Neural cell (in vitro differentiated cells): ENCODE results near the gene SPINT3.

ENCODE experiments used
- EP300 ChIP-seq: fragments of 450-650 bp; conservative IDR thresholded peaks from 2 replicates; pipeline ENCODE4 v1.6.1; 2014; ENCODE audit warnings: antibody characterized with exemption, mild to moderate bottlenecking, moderate library complexity; ENCODE audit not compliant: poor library complexity, severe bottlenecking
- EZH2 ChIP-seq: fragments of 200-600, 300-800 bp; shearing (Covaris generic), sonication (generic); IDR thresholded peaks from 2 replicates; pipeline ENCODE4 v1.6.1; 2014; ENCODE audit warnings: antibody characterized with exemption, low read length, borderline replicate concordance, mild to moderate bottlenecking; ENCODE audit not compliant: insufficient read depth, poor library complexity, severe bottlenecking
- POLR2AphosphoS5 ChIP-seq: IDR thresholded peaks from 2 replicates; pipeline ENCODE4 v1.6.1; 2012
- RAD21 ChIP-seq: fragments of 450-650 bp; conservative IDR thresholded peaks from 2 replicates; pipeline ENCODE4 v1.6.1; 2014; ENCODE audit warnings: antibody characterized with exemption, mild to moderate bottlenecking, moderate library complexity
- SMC3 ChIP-seq: fragments of 450-650 bp; conservative IDR thresholded peaks from 2 replicates; pipeline ENCODE4 v1.6.1; 2014; ENCODE audit warnings: antibody characterized with exemption, mild to moderate bottlenecking, moderate library complexity; ENCODE audit not compliant: poor library complexity
- TF ChIP-seq, protein P1 (sequence below): fragments of 450-650 bp; IDR thresholded peaks from 2 replicates; pipeline ENCODE4 v1.5.1; 2014; ENCODE audit warnings: antibody characterized with exemption, mild to moderate bottlenecking, moderate library complexity; ENCODE audit not compliant: poor library complexity, severe bottlenecking
- TF ChIP-seq, protein P2 (sequence below): IDR thresholded peaks from 2 replicates; pipeline ENCODE4 v1.6.1; 2012; ENCODE audit warnings: borderline replicate concordance

DNA sequence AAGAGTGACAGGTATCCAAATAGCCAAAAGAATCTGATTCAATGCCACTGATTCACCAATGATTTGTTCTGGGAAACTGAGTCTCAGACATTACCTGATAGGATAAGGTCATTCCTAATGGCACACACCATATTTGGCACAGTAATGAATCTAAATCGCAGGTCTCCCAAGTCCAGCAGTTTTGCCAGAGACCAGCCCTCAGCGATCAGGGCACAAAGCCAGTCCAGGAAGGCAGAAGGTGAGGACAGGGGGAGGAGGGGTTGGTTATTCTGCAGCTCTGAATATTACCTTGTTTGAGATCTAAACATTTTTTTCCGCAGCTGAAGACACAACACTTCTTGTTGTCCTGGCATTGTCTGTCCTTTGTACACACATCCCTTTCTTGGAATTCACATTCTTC, 29.9 kb upstream of the SPINT3 start:
- TF ChIP-seq EZH2 (no peak), POLR2AphosphoS5 (no peak), EP300 (no peak), SMC3 (no peak), RAD21 (no peak)
- TF ChIP-seq, protein P1, sequence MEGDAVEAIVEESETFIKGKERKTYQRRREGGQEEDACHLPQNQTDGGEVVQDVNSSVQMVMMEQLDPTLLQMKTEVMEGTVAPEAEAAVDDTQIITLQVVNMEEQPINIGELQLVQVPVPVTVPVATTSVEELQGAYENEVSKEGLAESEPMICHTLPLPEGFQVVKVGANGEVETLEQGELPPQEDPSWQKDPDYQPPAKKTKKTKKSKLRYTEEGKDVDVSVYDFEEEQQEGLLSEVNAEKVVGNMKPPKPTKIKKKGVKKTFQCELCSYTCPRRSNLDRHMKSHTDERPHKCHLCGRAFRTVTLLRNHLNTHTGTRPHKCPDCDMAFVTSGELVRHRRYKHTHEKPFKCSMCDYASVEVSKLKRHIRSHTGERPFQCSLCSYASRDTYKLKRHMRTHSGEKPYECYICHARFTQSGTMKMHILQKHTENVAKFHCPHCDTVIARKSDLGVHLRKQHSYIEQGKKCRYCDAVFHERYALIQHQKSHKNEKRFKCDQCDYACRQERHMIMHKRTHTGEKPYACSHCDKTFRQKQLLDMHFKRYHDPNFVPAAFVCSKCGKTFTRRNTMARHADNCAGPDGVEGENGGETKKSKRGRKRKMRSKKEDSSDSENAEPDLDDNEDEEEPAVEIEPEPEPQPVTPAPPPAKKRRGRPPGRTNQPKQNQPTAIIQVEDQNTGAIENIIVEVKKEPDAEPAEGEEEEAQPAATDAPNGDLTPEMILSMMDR, result no peak
- TF ChIP-seq, protein P2, sequence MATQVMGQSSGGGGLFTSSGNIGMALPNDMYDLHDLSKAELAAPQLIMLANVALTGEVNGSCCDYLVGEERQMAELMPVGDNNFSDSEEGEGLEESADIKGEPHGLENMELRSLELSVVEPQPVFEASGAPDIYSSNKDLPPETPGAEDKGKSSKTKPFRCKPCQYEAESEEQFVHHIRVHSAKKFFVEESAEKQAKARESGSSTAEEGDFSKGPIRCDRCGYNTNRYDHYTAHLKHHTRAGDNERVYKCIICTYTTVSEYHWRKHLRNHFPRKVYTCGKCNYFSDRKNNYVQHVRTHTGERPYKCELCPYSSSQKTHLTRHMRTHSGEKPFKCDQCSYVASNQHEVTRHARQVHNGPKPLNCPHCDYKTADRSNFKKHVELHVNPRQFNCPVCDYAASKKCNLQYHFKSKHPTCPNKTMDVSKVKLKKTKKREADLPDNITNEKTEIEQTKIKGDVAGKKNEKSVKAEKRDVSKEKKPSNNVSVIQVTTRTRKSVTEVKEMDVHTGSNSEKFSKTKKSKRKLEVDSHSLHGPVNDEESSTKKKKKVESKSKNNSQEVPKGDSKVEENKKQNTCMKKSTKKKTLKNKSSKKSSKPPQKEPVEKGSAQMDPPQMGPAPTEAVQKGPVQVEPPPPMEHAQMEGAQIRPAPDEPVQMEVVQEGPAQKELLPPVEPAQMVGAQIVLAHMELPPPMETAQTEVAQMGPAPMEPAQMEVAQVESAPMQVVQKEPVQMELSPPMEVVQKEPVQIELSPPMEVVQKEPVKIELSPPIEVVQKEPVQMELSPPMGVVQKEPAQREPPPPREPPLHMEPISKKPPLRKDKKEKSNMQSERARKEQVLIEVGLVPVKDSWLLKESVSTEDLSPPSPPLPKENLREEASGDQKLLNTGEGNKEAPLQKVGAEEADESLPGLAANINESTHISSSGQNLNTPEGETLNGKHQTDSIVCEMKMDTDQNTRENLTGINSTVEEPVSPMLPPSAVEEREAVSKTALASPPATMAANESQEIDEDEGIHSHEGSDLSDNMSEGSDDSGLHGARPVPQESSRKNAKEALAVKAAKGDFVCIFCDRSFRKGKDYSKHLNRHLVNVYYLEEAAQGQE, result no peak
